GM19395 (cell line): ENCODE results near the gene LLGL1.
A peak's percentile ranks its signal among the peaks of the same experiment; 100 is the strongest.

ENCODE experiments used
- ATAC-seq: cut with Tn5 transposase; IDR thresholded peaks from one replicate; pipeline ENCODE4 v1.9.1; 2021; ENCODE audit warnings: mild to moderate bottlenecking, moderate library complexity; ENCODE audit not compliant: unreplicated experiment

Gene LLGL1

DNA sequence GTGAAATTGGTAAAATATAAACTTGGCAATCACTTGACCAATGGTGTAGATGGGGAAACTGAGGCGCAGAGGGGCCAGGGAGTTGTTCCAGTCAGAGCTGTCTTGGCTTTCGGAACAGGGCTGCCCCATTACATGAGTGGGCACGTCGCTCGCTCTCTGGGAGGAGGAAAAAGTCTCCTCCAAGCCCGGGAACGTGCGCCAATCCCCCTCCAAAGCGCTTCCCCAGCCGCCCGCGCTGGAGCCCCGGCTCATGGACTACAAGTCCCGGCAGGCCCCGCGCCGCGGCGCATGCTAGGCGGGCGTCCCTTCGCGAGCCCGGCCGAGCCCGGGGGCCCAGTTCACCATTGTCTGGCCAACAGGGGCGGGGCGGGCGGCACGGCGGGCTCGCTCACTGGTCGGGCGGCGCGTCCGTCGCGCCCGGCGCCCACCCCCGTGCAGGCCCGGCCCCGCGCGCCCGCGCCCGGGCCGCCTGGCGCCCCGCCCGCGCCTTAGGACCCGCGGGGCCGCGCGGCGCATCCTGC is at the start of gene LLGL1:
LLGL1 (plus strand) TSS at position 515 of the 521 bp plus-strand sequence. CDS start 48 bp downstream, outside the sequence.
- ATAC-seq = peak; percentile 70

- ATAC-seq = no peak
Observed at GRCh38 chr17:18176176-18176575, 49.3 kb upstream of the LLGL1 start.

DNA sequence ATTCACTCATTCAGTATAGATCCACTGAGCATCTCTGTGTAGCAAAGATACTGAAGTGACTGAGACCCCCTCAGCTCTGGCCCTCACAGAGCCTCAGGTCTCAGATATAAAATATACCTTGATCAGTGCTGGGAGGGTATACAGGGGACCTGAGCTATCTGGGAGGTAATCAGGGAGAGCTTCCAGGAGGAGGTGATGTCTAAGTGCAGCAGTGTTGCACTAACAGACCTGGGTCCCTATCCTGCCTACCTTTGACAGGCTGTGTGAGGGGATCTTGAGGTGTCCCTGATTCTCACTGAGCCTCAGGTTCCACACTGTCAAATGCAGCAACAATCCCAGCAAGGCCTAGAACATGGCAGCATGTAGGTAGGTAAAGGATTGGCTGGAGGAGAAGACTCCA is 48.3 kb upstream of the LLGL1 start:
- ATAC-seq = no peak

- no peak for ATAC-seq
Observed at GRCh38 chr17:18177722-18178121, 47.7 kb upstream of the LLGL1 start.

GRCh38 chr17:18179196-18179595 is 46.2 kb upstream of the LLGL1 start:
- ATAC-seq = no peak

DNA sequence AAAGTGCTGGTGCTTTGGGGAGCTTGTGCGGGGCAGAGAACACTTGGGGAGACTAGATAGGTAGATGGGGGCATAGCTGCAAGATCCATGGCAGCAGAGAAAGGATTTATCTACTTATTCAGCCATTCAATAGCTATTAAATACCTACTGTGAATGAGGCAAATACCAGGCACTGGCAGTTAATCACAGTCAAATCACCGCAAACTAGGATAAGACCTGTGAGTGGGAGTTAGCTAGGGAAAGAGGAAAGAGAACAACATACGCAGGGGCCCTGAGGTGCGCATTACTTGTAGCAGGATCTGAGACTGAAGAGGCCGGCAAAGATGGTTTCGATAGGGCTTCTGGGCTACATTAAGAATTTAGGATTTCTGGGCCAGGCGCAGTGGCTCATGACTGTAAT is 45.6 kb upstream of the LLGL1 start:
- no peak for ATAC-seq

DNA sequence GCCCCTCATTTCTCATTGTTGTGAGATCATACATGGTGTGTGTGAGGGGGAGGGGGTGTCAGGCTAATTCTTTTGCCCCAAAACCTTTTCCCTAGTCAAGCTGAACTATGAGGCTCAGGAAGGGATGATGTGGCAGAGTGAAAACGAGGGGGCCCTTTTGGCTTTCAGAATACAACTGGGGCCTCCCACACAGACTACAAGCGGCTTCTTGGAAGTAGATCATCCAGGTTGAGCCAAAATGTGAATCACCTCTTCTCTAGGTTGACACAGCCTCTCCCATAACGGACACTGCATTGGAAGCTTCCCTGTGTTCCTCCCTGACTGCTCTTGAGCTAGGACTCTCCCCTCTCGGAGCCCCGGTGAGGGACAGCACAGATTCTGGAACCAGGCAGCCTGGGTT is 44.1 kb upstream of the LLGL1 start:
- ATAC-seq = no peak

- no peak for ATAC-seq
Observed at GRCh38 chr17:18182110-18182977, 43.1 kb upstream of the LLGL1 start.

DNA sequence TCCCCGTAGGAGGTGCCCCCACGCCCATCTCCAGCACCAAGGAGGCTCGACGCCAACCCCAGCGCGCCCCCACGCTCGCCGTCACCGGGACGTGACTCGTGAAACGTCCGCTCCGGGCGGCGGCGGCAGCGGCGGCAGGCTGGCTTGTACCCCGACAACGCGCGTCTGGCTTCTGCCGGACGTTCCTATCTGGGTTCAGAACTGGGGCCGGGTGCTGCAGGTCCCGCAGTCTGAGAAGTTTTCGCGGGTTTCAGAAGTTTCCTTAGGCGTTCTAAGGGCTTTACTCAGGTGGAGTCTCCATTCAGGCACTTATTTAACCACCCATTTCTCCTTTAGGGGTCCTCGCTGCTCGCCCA is 42.5 kb upstream of the LLGL1 start:
- peak; percentile 48 for ATAC-seq

DNA sequence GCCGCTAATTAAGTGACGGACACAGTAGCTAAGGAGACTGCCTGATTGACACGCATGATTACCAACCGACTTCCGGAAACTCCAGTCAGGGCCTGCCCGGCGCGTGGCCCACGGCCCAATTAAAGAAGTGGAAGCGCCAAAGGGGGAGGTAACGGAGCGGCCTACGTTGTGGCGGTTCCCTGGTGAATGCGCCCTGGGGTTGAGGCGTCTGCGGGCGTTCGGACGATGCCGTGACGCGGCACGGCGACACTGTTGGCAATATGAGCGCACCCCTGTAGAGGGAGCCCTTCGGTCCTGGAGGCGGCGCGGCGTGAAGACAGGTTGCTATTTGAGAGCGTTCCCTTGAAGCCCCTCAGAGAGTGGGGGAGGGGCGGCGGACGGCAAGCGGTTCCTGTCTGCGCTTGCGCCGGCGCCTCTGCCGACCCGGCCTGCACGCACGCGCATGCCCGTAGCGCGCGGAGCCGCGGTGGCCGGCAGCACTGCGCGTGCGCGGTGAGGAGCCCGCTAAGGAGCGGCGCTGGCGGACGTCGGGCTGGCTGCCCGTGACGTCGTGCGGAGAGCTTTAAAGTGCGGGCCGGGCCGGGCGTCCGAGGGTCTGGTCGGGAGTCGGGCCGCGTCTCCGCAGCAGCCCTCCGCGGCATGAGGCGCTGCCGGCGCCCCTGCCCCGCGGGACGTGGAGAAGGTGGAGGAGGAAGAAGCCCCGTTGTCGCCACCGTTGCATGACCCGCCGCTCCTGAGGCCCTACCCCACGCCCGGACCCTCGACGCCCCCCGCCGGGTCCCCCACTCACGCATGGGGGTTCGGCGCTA is 41.9 kb upstream of the LLGL1 start, which contains the start of gene ALKBH5:
ALKBH5 (plus strand) TSS at position 495 of the 809 bp plus-strand sequence. CDS start 416 bp downstream, outside the sequence.
- peak; percentile 74 for ATAC-seq

DNA sequence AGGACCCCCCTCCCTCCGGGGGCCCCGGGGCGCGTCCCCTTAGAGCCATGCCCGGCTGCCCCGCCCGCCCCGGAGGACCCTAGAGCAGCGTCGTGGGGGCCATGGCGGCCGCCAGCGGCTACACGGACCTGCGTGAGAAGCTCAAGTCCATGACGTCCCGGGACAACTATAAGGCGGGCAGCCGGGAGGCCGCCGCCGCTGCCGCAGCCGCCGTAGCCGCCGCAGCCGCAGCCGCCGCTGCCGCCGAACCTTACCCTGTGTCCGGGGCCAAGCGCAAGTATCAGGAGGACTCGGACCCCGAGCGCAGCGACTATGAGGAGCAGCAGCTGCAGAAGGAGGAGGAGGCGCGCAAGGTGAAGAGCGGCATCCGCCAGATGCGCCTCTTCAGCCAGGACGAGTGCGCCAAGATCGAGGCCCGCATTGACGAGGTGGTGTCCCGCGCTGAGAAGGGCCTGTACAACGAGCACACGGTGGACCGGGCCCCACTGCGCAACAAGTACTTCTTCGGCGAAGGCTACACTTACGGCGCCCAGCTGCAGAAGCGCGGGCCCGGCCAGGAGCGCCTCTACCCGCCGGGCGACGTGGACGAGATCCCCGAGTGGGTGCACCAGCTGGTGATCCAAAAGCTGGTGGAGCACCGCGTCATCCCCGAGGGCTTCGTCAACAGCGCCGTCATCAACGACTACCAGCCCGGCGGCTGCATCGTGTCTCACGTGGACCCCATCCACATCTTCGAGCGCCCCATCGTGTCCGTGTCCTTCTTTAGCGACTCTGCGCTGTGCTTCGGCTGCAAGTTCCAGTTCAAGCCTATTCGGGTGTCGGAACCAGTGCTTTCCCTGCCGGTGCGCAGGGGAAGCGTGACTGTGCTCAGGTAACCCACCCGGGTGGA is 41.0 kb upstream of the LLGL1 start:
- ATAC-seq = peak; percentile 5

DNA sequence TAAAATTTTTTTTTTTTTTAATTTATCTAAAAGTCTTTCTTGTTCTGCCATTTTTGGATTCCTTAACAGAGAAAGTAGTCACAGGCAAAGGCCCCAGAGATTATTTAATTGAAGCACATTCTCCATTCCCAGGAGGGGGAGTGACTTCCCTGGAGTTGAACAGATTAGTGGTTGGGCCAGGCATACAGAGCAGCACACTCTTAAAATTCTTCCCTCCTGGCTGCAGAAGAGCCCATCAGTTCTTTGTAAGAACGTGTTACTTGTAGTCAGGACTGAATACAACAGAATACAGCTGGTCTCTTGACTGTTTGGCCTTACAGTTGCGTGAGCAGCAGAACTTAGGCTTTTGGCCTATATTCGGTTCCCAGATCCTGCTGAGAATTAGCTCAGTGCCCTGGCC is 40.0 kb upstream of the LLGL1 start:
- no peak for ATAC-seq

DNA sequence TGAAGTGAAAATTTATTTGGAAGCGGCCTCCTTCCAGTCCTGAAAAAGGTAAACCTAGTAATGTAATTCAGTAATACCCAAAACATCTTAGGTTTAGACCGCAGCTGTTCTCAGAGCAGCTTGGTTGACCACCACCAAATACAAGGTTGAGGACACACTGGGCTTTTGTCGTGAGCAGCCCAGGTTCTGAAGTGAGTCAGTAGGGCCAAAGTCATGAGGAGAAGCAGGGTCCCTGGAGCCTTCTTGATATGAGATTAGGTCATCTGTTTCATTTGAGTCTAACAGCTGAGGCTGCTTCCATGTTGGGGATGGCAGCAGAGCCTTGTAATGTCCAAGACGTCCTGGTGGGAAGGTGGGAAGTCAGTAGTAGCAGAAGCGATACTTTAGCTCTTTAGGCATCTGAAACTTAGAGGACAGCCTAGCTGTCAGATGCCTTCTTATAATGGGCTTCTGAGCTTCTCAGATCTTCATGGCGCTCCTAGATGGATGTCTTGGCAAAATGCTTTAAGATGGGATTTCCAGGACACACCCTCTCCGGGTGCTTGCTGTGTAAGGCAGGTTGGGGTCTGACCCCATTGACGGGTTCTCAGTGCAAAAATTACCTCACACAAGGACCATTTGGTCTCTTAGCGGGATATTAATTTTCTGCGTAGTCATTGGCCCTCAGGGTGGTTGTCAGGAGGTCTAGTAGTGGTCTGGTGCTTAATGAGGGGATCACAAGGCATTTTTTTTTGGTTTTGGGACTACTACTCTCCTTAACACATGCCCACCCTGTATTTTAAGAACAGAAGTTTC is 39.4 kb upstream of the LLGL1 start:
- ATAC-seq = no peak

GRCh38 chr17:18186627-18186982 is 38.8 kb upstream of the LLGL1 start:
- ATAC-seq = no peak

DNA sequence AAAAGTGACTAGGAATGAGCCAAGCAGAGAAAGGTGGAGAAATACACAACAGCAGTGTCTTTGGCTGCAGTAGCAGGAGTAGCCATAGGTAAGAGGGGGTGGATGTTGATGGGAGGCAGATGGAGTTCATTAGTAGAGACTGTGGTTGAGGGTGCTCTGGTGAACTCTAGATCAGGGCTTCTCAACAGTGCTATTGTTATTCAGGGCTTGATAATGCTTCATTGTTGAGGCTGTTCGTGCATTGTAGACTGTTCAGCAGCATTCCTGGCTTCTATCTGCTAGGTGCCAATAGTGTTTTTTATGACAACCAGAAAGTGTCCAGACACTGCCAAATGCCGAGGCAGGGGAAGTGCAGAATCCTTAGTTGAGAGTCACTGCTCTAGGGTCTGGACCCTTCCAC is 38.2 kb upstream of the LLGL1 start:
- no peak for ATAC-seq

DNA sequence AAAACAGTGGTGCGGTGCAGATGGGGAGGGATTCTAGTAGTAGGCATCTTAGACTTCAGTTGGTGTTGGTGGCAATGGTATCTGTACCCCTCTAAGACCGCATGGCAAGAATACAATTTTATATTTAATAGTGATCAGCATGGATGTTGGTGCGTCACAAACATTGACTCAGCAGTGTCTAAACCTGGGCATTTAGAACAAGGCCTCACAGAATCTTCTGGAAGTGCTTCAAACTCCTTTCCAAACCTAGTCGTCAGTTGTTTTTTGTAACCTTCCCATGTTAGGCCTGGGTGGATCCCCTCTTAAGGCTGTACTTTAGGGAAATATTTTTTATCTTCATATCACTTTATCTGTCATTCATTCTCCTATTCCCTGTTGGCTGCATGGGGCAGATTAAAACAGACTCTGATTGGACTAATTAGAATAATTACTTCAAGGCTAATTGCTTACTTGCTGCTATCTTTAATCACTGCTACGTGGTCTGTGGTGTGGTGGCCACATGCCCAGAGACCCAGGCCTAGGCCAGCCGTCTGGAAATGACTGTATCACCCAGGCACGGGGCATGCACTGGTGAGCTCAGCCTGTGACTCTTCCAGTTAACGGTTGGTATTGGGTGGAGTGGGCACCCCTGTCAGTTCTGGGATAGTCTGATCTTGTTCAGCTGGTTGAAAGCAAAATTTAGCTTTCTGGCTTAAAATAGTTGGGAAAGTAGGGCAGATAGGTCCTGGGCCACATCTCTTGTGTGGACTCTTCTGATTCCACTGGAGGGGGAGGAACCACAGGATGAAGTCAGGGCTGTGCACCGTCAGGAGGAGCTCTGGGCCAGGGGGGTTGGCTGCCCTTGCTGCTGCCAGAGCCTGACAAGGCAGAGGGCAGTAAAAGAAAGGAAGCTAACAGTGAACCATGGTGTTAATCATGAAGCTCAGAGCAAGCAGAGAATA is 37.3 kb upstream of the LLGL1 start:
- no peak for ATAC-seq

- no peak for ATAC-seq
Observed at GRCh38 chr17:18190628-18191235, 34.7 kb upstream of the LLGL1 start.

DNA sequence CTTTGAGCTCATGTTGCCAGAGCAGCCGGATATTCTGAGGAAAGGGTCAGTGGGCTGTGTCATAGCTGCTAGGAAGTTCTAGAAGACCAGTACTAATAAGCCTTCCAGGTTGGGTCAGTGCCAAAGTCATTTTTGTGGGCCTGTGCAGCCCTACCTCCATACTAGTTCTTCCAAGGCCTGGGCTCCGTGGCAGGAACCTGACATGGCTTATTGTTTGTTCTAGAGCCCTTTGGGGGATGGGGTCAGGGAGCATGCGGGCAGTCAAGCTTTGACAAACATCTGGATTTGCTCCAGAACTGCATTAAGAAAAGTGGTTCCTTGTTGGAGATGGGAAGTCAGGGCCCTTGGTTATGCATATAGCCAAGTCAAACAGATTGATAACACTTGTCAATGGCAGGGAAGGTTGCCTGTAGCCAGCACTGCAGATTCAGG is 34.2 kb upstream of the LLGL1 start:
- no peak for ATAC-seq
